ENCODE measurements around the gene SPNS1. TPM values are rescaled to one million over a fixed set of nuclear protein-coding genes. Genes with fewer than 3 reads are reported as not detected.

The SPNS1 gene
- total and polyA plus RNA-seq, 2 experiments from 2014 or later = 42.8 to 140 TPM

DNA sequence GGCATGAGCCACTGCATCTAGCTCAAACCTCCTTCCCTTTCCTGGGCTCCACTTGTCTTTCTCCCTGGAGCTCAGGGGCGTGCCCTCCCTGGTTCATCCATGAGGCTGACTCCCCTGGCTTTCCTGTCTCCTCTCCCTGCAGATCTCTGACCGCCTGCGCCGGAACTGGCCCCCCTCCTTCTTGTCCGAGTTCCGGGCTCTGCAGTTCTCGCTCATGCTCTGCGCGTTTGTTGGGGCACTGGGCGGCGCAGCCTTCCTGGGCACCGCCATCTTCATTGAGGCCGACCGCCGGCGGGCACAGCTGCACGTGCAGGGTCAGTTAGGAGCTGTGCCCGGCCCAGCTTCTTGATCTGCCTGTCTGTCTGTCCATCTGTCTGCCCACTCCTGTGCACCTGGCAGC lies 9.1 kb downstream of the SPNS1 start:
- H3K4me1 ChIP-seq (ENCODE audit: insufficient read depth) = no peaks in the 10 kb centered on the region
- H3K36me3 ChIP-seq (replicated peaks; ENCODE audit: insufficient read depth, low read depth) = no peaks in the 10 kb centered on the region
- no peak overlapping the region for H2AFZ ChIP-seq
- no peak overlapping the region for H3K27ac ChIP-seq
- no peak overlapping the region for H3K4me2 ChIP-seq
- DNase-seq (ENCODE audit: low spot score) = no peak
- WGBS (ENCODE audit: low lambda C conversion rate, missing lambda C conversion rate) = 96% methylated on average over 18 of the region's 18 CpGs
- TF ChIP-seq EZH2 (IDR thresholded peaks at IDR 0.05; ENCODE audit: borderline replicate concordance) = no peak
- TF ChIP-seq, protein P1, sequence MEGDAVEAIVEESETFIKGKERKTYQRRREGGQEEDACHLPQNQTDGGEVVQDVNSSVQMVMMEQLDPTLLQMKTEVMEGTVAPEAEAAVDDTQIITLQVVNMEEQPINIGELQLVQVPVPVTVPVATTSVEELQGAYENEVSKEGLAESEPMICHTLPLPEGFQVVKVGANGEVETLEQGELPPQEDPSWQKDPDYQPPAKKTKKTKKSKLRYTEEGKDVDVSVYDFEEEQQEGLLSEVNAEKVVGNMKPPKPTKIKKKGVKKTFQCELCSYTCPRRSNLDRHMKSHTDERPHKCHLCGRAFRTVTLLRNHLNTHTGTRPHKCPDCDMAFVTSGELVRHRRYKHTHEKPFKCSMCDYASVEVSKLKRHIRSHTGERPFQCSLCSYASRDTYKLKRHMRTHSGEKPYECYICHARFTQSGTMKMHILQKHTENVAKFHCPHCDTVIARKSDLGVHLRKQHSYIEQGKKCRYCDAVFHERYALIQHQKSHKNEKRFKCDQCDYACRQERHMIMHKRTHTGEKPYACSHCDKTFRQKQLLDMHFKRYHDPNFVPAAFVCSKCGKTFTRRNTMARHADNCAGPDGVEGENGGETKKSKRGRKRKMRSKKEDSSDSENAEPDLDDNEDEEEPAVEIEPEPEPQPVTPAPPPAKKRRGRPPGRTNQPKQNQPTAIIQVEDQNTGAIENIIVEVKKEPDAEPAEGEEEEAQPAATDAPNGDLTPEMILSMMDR (IDR thresholded peaks at IDR 0.05; ENCODE audit: poor library complexity) = no peak
- no peak for TF ChIP-seq EZH2phosphoT487 (IDR thresholded peaks at IDR 0.05; ENCODE audit: low read depth, severe bottlenecking, unreplicated experiment)
- no peaks in the 10 kb centered on the region for H3K9me3 ChIP-seq (ENCODE audit: low read depth)
- no peaks in the 10 kb centered on the region for H4K20me1 ChIP-seq (ENCODE audit: insufficient read depth, poor library complexity, severe bottlenecking)
- H3K9me2 ChIP-seq (replicated peaks; ENCODE audit: insufficient read depth) = no peaks in the 10 kb centered on the region
- H3K79me2 ChIP-seq = no peaks in the 10 kb centered on the region
- no peak overlapping the region for H3K4me3 ChIP-seq
- no peaks in the 10 kb centered on the region for H3K27me3 ChIP-seq

DNA sequence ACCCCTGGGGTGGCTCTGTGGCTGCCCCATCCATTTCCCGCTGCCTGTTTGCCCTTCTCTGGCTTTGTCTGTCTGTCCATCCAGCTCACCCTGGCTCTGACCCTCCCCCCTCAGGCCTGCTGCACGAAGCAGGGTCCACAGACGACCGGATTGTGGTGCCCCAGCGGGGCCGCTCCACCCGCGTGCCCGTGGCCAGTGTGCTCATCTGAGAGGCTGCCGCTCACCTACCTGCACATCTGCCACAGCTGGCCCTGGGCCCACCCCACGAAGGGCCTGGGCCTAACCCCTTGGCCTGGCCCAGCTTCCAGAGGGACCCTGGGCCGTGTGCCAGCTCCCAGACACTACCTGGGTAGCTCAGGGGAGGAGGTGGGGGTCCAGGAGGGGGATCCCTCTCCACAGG lies 9.5 kb downstream of the SPNS1 start:
- no peaks in the 10 kb centered on the region for H3K9me2 ChIP-seq (replicated peaks; ENCODE audit: insufficient read depth)
- H3K4me1 ChIP-seq (ENCODE audit: insufficient read depth) = no peaks in the 10 kb centered on the region
- H3K27ac ChIP-seq = no peak overlapping the region
- TF ChIP-seq, protein P1 (IDR thresholded peaks at IDR 0.05; ENCODE audit: poor library complexity) = no peak
- TF ChIP-seq EZH2phosphoT487 (IDR thresholded peaks at IDR 0.05; ENCODE audit: low read depth, severe bottlenecking, unreplicated experiment) (no peak), EZH2 (IDR thresholded peaks at IDR 0.05; ENCODE audit: borderline replicate concordance) (no peak)
- WGBS (ENCODE audit: low lambda C conversion rate, missing lambda C conversion rate) = 90% methylated on average over 12 of the region's 12 CpGs
- H2AFZ ChIP-seq = no peak overlapping the region
- no peaks in the 10 kb centered on the region for H3K36me3 ChIP-seq (replicated peaks; ENCODE audit: insufficient read depth, low read depth)
- DNase-seq (ENCODE audit: low spot score) = no peak
- no peaks in the 10 kb centered on the region for H3K27me3 ChIP-seq
- H4K20me1 ChIP-seq (ENCODE audit: insufficient read depth, poor library complexity, severe bottlenecking) = no peaks in the 10 kb centered on the region
- H3K4me2 ChIP-seq = no peak overlapping the region
- no peaks in the 10 kb centered on the region for H3K79me2 ChIP-seq
- no peaks in the 10 kb centered on the region for H3K9me3 ChIP-seq (ENCODE audit: low read depth)
- no peak overlapping the region for H3K4me3 ChIP-seq

DNA sequence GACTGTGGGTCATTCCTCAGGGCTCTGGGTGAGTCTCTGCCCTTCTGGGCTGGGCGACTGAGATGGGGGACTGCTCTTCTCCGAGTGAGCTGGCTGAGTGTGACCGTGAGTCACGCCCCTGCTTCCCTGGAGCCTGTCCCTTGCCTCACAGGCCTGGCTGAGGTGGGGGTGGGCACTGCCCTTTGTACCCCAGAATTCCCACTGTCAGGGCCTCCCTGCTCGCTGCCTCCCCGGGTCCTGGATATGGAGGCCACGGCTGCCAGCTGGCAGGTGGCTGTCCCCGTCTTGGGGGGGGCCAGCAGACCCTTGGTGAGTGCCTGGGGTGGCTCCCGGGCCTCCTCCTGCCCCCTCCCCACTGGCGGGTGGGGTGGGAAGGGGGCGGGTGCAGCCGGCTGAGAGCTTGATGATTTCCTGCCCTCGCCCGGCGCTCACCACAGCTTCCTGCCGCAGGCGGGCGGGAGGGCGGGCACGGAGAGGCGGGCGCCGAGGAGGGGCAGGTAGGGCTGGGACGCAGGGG lies 10.1 kb downstream of the SPNS1 start, which contains the start of gene LAT:
Gene LAT (plus strand): TSS at position 434 of the 517 bp plus-strand sequence. CDS start 366 bp downstream, outside the sequence.
- no peaks in the 10 kb centered on the region for H3K4me1 ChIP-seq (ENCODE audit: insufficient read depth)
- WGBS (ENCODE audit: low lambda C conversion rate, missing lambda C conversion rate) = 93% methylated on average over 18 of the region's 24 CpGs
- no peaks in the 10 kb centered on the region for H3K9me2 ChIP-seq (replicated peaks; ENCODE audit: insufficient read depth)
- TF ChIP-seq, protein P1 (IDR thresholded peaks at IDR 0.05; ENCODE audit: poor library complexity) = no peak
- TF ChIP-seq EZH2phosphoT487 (IDR thresholded peaks at IDR 0.05; ENCODE audit: low read depth, severe bottlenecking, unreplicated experiment) (no peak), EZH2 (IDR thresholded peaks at IDR 0.05; ENCODE audit: borderline replicate concordance) (no peak)
- no peak within 1 kb of the TSS for H3K4me3 ChIP-seq
- no peaks in the 10 kb centered on the region for H4K20me1 ChIP-seq (ENCODE audit: insufficient read depth, poor library complexity, severe bottlenecking)
- no peaks in the 10 kb centered on the region for H3K36me3 ChIP-seq (replicated peaks; ENCODE audit: insufficient read depth, low read depth)
- H3K79me2 ChIP-seq = no peaks in the 10 kb centered on the region
- no peak within 1 kb of the TSS for H3K4me2 ChIP-seq
- no peak within 1 kb of the TSS for H3K27ac ChIP-seq
- no peak for DNase-seq (ENCODE audit: low spot score)
- H2AFZ ChIP-seq = no peak within 1 kb of the TSS
- H3K27me3 ChIP-seq = no peaks in the 10 kb centered on the region
- no peaks in the 10 kb centered on the region for H3K9me3 ChIP-seq (ENCODE audit: low read depth)

All from hepatocyte (in vitro differentiated cells).